HG03571 (cell line): ENCODE results near the gene PRICKLE2.

Source experiments
- ATAC-seq: cut with Tn5 transposase; IDR thresholded peaks from one replicate; pipeline ENCODE4 v1.9.1; 2021; ENCODE audit not compliant: unreplicated experiment

Gene PRICKLE2

GRCh38 chr3:64049136-64049535 is 176.1 kb downstream of the PRICKLE2 start:
- no peak for ATAC-seq

DNA sequence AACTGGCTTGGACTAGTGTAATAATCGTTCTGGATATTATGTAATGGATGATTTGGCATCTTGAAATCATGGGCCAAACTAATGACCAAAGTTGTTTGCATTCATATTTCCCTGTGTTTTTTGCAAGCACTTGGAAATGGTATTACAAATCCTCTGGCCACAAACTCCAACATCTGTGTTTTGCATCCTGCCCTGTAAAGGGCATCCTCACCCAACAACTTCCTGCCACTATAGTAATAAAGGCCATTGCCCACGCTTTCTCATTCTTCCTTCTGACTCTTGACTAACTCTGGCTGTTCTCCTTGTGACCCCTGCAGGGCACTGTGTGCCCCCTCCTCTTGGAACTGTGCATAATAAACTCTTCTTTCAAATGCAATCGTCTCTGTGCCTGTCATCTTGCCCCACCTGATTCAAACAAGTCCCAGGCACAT is 176.6 kb downstream of the PRICKLE2 start:
- no peak for ATAC-seq

- no peak for ATAC-seq
Measured at GRCh38 chr3:64047787-64048186, 177.5 kb downstream of the PRICKLE2 start.

GRCh38 chr3:64046996-64047594 is 178.2 kb downstream of the PRICKLE2 start:
- ATAC-seq: no peak

- no peak for ATAC-seq
Measured at GRCh38 chr3:64046592-64046991, 178.7 kb downstream of the PRICKLE2 start.

GRCh38 chr3:64042952-64043351 is 182.3 kb downstream of the PRICKLE2 start:
- no peak for ATAC-seq
